C1 segment of cervical spinal cord (tissue), 14 donors: Measurements from ENCODE around the gene SMAD9.

Source experiments
- DNase-seq, 14 donors: peaks; one replicate each; lab custom pipeline; 2025; lab: John Stamatoyannopoulos, UW

SMAD9 gene

GRCh38 chr13:36912369-36912768 lies 7.7 kb downstream of the SMAD9 start:
- no peak for DNase-seq

- DNase-seq: no peak
These were observed 9.5 kb downstream of the SMAD9 start for GRCh38 chr13:36910545-36910944.

DNA sequence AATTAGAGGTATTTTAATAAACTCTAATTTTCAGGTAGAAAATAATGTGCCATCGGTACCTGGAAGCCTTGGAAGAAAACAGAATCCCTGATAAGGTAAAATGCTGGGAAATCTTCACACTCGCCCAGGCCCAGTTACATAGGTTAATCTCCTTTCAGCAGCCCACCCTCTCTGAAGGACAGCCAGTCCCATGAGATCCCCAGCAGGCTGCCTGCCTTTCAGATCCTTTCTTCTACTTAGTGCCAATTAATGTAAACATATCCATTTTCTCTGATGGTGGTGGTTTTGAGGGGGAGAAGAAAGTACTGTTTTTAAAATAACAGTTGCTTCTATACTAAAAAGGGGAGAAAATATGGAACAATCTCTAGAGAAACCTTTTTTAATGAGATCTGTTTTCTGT lies 12.2 kb downstream of the SMAD9 start:
- DNase-seq: no peak

DNA sequence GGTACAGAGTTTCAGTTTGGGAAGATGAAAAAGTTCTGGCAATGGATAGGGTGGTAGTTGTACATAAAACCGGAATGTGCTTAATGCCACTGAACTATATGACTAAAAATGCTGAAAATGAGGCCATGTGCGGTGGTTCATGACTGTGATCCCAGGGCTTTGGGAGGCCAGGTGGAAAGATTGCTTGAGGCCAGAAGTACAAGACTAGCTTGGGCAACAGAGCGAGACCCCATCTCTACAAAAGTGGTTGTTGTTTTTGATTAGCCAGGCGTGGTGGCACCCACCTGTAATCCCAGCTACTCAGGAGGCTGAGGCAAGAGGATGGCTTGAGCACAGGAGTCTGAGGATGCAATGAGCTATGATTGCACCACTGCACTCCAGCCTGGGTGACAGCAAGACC lies 12.8 kb downstream of the SMAD9 start:
- DNase-seq: no peak

GRCh38 chr13:36905944-36906343 lies 14.1 kb downstream of the SMAD9 start:
- DNase-seq: no peak

- DNase-seq: no peak
These were observed 16.0 kb downstream of the SMAD9 start for GRCh38 chr13:36903925-36904595.

DNA sequence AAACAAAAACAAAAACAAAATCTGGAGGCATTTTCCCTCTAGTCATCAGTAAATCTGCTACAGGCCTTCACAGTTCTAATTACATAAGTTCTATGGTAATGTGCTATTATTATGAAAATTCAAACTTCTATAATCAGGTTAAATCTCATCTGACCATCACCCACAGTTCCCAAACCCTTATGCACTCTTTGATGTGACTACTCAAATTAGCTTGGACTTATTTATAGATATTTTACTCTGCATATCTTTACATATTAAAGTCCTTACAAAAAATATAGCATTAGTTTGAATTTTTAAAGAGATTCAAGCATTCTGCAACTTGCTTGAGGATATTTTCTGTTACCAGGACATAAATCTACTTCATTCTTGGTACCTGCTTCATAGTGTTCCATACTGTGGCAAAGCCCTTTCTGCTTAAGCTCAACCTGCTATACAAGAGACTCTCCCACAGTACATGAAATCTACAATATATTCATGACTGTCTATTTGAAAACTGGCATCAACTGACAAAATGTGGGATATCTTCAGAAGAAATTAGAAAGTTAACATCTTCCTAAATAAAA lies 22.9 kb downstream of the SMAD9 start:
- DNase-seq: no peak

DNA sequence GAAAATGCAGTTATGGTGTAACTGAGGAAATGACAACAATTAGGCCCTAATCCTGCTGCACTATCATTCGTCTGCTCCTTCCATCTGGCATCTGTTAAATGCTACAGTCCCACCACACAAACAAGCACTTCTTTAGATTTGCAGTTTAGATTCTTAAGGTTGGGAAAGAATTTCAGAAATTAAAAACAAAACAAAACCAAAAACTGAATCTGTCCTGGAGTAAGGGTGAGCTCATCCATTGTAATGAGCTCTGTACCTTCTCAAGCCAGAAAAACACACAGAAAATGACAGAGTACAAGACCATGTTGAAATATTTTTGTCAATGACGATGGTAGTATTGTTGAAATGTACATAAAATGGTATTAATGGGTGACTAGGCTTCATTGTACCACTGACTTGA lies 28.3 kb downstream of the SMAD9 start:
- DNase-seq: no peak

DNA sequence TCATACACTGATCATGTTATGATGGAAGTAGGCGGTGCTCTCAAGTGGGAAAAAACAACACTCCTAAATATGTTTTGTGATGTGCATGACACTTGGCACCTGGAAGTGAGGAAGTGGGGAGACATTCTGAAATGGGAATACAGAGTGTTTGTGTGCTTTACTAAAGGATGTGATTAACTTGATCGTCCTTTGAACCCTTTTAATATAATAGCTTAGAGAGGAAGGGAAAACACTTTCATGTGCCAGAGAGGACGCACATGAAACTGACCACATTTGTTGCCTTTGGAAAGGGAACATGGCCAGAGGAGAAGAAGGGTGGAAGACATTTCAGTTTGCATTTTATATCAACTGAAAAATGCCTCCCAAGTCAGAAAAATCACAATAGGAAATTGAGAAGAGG lies 31.4 kb downstream of the SMAD9 start:
- no peak for DNase-seq

GRCh38 chr13:36887758-36888521 lies 32.1 kb downstream of the SMAD9 start:
- no peak for DNase-seq

DNA sequence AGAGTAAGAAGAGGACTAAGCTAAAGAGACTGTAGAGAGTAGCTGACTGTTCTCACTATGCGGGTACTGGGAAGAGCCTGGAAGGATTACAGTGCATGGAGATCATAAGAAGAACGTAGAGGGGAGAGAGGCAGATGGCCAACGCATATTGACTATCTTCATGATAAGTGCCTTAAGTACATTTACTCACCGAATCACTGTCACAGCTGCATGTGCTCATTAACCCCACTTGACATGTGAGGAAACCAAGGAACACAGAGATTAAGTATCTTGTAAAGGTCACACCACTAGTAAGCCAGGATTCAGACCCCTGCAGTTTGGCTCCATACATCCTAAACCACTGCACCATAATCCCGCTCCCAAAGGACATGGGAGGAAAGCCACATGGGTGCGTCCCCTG lies 34.1 kb downstream of the SMAD9 start:
- no peak for DNase-seq

DNA sequence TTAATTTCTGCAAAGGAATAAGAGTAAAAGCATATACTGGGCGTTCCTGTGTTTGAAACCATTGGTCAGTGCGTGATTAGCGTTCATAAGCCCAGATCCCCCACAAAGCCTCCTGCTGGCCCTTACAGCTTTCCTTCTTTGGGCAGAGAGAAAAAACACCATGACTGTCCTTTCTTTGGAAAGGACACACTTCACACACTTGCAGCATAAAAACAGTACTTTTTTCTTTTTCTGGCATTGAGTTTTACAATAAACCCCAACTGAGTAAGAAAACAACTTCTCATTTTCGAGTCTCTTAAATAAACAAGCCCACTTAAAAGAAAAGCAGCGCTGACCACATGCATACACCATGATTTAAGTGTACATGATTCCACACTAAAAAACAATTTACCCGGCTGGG lies 35.8 kb downstream of the SMAD9 start:
- no peak for DNase-seq

- no peak for DNase-seq
These were observed 36.2 kb downstream of the SMAD9 start for GRCh38 chr13:36883824-36884223.

DNA sequence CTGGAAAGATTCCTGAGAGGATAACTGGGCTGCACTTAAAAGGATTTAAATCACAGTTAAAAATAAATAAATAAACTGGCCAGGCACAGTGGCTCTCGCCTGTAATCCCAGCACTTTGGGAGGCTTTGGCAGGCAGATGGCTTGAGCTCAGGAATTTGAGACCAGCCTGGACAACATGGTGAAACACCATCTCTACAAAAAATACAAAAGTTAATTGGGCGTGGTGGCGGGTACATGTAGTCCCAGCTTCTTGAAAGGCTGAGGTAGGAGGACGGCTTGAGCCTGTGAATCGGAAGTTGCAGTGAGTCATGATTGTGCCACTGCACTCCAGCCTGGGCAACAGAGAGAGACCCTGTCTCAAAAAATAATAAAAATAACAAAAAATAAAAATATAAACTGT lies 36.6 kb downstream of the SMAD9 start:
- peak in 1 of 14 donors; percentile 28 for DNase-seq

- DNase-seq: no peak
These were observed 37.1 kb downstream of the SMAD9 start for GRCh38 chr13:36882829-36883390.

GRCh38 chr13:36880961-36881360 lies 39.1 kb downstream of the SMAD9 start:
- no peak for DNase-seq

- no peak for DNase-seq
These were observed 40.7 kb downstream of the SMAD9 start for GRCh38 chr13:36879218-36879938.

DNA sequence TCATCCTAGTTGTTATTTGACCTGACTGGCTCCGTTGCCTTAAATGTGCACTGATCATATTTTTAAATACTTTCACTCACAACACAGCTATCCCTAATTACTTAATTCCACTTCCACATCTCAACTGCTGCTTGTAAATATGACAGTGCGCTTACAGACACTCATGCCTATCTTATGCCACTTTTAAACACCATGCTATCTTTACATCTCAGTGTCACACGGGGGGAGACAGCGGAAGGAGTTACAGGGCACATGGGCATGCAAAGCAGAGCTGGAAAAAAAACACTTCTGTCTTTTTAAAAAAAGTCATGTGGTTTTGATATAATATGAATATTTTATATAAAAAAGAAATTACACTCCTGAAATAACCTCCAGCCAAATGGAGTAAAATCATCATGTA lies 44.1 kb downstream of the SMAD9 start:
- no peak for DNase-seq

DNA sequence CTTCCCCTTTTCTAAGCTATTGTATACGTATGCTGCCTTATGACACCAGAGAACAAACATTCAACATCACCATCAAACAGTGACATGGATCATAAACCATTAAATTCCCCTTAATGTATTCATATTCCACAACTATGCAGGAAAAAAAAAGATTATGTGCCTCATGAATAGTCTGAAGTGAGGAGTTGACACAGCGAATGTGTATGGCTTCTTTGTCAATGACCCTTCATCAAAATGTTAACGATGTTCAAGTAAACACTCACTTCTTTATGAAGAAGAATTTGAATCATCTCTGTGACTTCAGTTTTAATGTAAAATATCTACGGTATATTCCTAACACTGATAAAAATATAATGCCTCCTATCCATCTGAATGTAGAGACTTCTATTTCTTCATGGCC lies 44.6 kb downstream of the SMAD9 start:
- DNase-seq: no peak

DNA sequence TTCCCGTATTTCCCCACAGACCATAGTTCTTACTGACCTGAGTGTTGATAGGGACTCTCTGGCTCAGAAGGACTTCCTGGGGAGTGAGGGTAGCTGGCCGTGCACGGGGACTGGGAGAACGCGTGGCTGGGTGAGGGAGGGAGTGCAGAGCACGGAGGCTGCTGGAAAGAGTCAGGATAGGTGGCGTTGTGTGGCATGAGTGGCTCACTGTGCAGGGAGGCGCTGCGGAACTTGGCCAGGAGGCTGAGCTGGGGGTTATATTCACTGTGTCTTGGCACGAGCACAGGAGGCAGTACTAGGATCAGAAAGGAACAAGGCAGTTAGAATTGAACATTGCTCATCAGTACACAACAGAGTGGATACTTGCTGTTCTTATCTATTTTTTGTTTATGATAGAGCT lies 47.4 kb downstream of the SMAD9 start:
- DNase-seq: peak in 12 of 14 donors; percentile 1 to 66 (median 46)

DNA sequence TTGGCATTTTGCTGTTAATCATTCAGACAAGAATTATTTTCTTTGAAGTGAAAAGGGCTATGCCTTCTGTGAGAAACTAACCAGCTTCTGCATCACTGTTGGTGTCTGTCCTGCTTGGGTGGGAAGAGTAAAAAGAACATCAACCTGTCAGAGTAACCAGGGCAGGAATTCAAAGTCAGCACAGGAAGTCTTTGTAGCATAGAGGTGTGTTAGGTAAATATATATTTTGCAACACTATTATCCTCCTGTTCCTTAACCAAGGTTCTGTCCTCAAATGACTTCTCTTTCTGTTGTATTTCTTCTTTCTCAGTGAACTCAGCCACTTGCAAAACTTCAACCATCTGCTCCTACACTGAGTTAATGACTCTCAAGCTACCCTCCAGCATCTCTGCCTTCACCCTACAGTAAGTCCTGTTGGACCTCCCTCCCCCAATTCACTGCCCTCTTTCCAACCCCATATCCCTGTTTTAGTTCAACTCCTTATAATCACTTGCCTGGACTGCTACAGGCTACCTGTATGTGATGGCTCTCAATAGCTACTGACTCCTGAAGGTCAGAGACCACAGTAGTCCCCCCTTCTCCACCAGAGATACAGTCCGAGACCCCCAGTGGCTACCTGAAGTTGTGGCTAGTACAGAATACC lies 49.9 kb downstream of the SMAD9 start:
- no peak for DNase-seq

- no peak for DNase-seq
These were observed 53.8 kb downstream of the SMAD9 start for GRCh38 chr13:36866232-36866631.
